Measurements from ENCODE around the gene NHERF1. TPM values are rescaled to one million over a fixed set of nuclear protein-coding genes. Genes with fewer than 3 reads are reported as not detected.

The NHERF1 gene
- total RNA-seq, 1 donor from 2014 or later: 308 TPM

- intact Hi-C loops (cut with micrococcal nuclease): no loop called here
Observed at GRCh38 chr17:74804683-74805082, 56.3 kb downstream of the NHERF1 start.

- intact Hi-C loops (cut with micrococcal nuclease): no loop called here
Observed at GRCh38 chr17:74805591-74805991, 57.2 kb downstream of the NHERF1 start.

GRCh38 chr17:74806334-74806733 lies 57.9 kb downstream of the NHERF1 start:
- intact Hi-C loops (cut with micrococcal nuclease): no loop called here

- intact Hi-C loops (cut with micrococcal nuclease): no loop called here
Observed at GRCh38 chr17:74807441-74807840, 59.0 kb downstream of the NHERF1 start.

- intact Hi-C loops (cut with micrococcal nuclease): no loop called here
Observed at GRCh38 chr17:74807925-74808324, 59.5 kb downstream of the NHERF1 start.

- intact Hi-C loops (cut with micrococcal nuclease): no loop called here
Observed at GRCh38 chr17:74808714-74809430, 60.4 kb downstream of the NHERF1 start.

GRCh38 chr17:74810699-74811485 lies 62.5 kb downstream of the NHERF1 start:
- intact Hi-C loops (cut with micrococcal nuclease): no loop called here

- intact Hi-C loops (cut with micrococcal nuclease): no loop called here
Observed at GRCh38 chr17:74812109-74813009, 63.9 kb downstream of the NHERF1 start.

- intact Hi-C loops (cut with micrococcal nuclease): no loop called here
Observed at GRCh38 chr17:74814453-74814852, 66.0 kb downstream of the NHERF1 start.

GRCh38 chr17:74815067-74815466 lies 66.6 kb downstream of the NHERF1 start:
- intact Hi-C loops (cut with micrococcal nuclease): no loop called here

- intact Hi-C loops (cut with micrococcal nuclease): no loop called here
Observed at GRCh38 chr17:74815550-74816370, 67.3 kb downstream of the NHERF1 start.

GRCh38 chr17:74816905-74817620 lies 68.6 kb downstream of the NHERF1 start:
- intact Hi-C loops (cut with micrococcal nuclease): no loop called here

- intact Hi-C loops (cut with micrococcal nuclease): no loop called here
Observed at GRCh38 chr17:74818291-74818938, 70.0 kb downstream of the NHERF1 start.

Other genes with a start within 250 kb of the NHERF1 start
- not detected in 2 replicates for gene CD300LB, start 217.2 kb upstream of the NHERF1 start, total RNA-seq
- gene CD300C, start 202.5 kb upstream of the NHERF1 start, total RNA-seq: 0.80 and 1.3 TPM in 2 replicates
- not detected in 2 replicates for gene CD300H, start 181.1 kb upstream of the NHERF1 start, total RNA-seq
- not detected in 2 replicates for gene CD300LD, start 156.3 kb upstream of the NHERF1 start, total RNA-seq
- gene CD300E, start 124.9 kb upstream of the NHERF1 start, total RNA-seq: not detected in 2 replicates
- gene CD300LF, start 35.7 kb upstream of the NHERF1 start, total RNA-seq: not detected in 2 replicates
- 50.4 and 56.8 TPM in 2 replicates for gene RAB37, start 11.4 kb upstream of the NHERF1 start, total RNA-seq
- gene NAT9, start 27.7 kb downstream of the NHERF1 start, total RNA-seq: 37.4 and 40.9 TPM in 2 replicates
- gene GRIN2C, start 111.3 kb downstream of the NHERF1 start, total RNA-seq: 0.22 and 0.49 TPM in 2 replicates
- 37.3 and 40.6 TPM in 2 replicates for gene FDXR, start 124.4 kb downstream of the NHERF1 start, total RNA-seq
- not detected in 2 replicates for gene FADS6, start 145.0 kb downstream of the NHERF1 start, total RNA-seq
- gene USH1G, start 174.6 kb downstream of the NHERF1 start, total RNA-seq: not detected in 2 replicates
- gene OTOP2, start 175.6 kb downstream of the NHERF1 start, total RNA-seq: not detected in 2 replicates
- gene OTOP3, start 187.3 kb downstream of the NHERF1 start, total RNA-seq: not detected in 2 replicates
- gene HID1, start 224.1 kb downstream of the NHERF1 start, total RNA-seq: 0.61 and 1.2 TPM in 2 replicates
- 0.20 and 0.24 TPM in 2 replicates for gene CDR2L, start 239.0 kb downstream of the NHERF1 start, total RNA-seq

Measured in T-helper 1 cell treated with Interleukin-12 subunit alpha and Interleukin-12 subunit beta and Interleukin-4 antibody, amounts not matched to agents 30 ng/mL and 1 ng/mL, for 36 hours (primary cell).